ENCODE results near the gene AMPD3. TPM values are rescaled to one million over a fixed set of nuclear protein-coding genes. Genes with fewer than 3 reads are reported as not detected.

AMPD3 gene
- total and polyA plus RNA-seq, 4 donors, result 3.8 to 29.0 (median 24.2) TPM

GRCh38 chr11:10532526-10532925 lies 77.5 kb downstream of the AMPD3 start:
- DNase-seq (no peak), ATAC-seq (ENCODE audit: insufficient read depth, low FRiP score) (no peak)
- no peak overlapping the region for H3K9ac ChIP-seq (ENCODE audit: insufficient read depth in 1 of 2, low read length in 2 of 2)
- no peaks in the 10 kb centered on the region for H3K9me3 ChIP-seq (ENCODE audit: control insufficient read depth in 4 of 4, insufficient read depth in 3 of 4, low read length in 3 of 4)
- peaks cover 0 to 8% (median 0%) of the 10 kb centered on the region in 5 donors for H3K4me1 ChIP-seq (ENCODE audit: control insufficient read depth in 5 of 5, insufficient read depth in 5 of 5, low read length in 5 of 5)
- H3K4me3 ChIP-seq, result no peak overlapping the region
- no peak for TF ChIP-seq CTCF (IDR thresholded peaks at IDR 0.05; ENCODE audit: control extremely low read depth, extremely low read depth)
- no peak overlapping the region for H3K27ac ChIP-seq (ENCODE audit: low read depth in 1 of 2, low read length in 1 of 2)
- no peaks in the 10 kb centered on the region for H3K27me3 ChIP-seq (ENCODE audit: control insufficient read depth in 3 of 3, insufficient read depth in 3 of 3, low read length in 2 of 3)
- peaks cover 2 to 24% (median 19%) of the 10 kb centered on the region in 4 donors for H3K36me3 ChIP-seq (ENCODE audit: control insufficient read depth in 4 of 4, insufficient read depth in 4 of 4, low read length in 4 of 4)
- 85 to 88% methylated on average over 2 of the region's 2 CpGs for WGBS, 2 donors

- Histone ChIP-seq H3K4me1 (ENCODE audit: control insufficient read depth in 5 of 5, insufficient read depth in 5 of 5, low read length in 5 of 5) (peaks cover 0 to 6% (median 0%) of the 10 kb centered on the region in 5 donors), H3K9ac (ENCODE audit: insufficient read depth in 1 of 2, low read length in 2 of 2) (no peak overlapping the region), H3K27ac (ENCODE audit: low read depth in 1 of 2, low read length in 1 of 2) (no peak overlapping the region), H3K36me3 (ENCODE audit: control insufficient read depth in 4 of 4, insufficient read depth in 4 of 4, low read length in 4 of 4) (peaks cover 0 to 22% (median 18%) of the 10 kb centered on the region in 4 donors), H3K27me3 (ENCODE audit: control insufficient read depth in 3 of 3, insufficient read depth in 3 of 3, low read length in 2 of 3) (no peaks in the 10 kb centered on the region), H3K4me3 (no peak overlapping the region), H3K9me3 (ENCODE audit: control insufficient read depth in 4 of 4, insufficient read depth in 3 of 4, low read length in 3 of 4) (no peaks in the 10 kb centered on the region)
- no peak for ATAC-seq (ENCODE audit: insufficient read depth, low FRiP score)
- TF ChIP-seq CTCF (IDR thresholded peaks at IDR 0.05; ENCODE audit: control extremely low read depth, extremely low read depth), result no peak
- DNase-seq, result no peak
These were observed 78.3 kb downstream of the AMPD3 start for GRCh38 chr11:10533323-10533722.

- Histone ChIP-seq H3K4me3 (no peak overlapping the region), H3K9me3 (ENCODE audit: control insufficient read depth in 4 of 4, insufficient read depth in 3 of 4, low read length in 3 of 4) (no peaks in the 10 kb centered on the region), H3K27me3 (ENCODE audit: control insufficient read depth in 3 of 3, insufficient read depth in 3 of 3, low read length in 2 of 3) (no peaks in the 10 kb centered on the region), H3K27ac (ENCODE audit: low read depth in 1 of 2, low read length in 1 of 2) (no peak overlapping the region), H3K9ac (ENCODE audit: insufficient read depth in 1 of 2, low read length in 2 of 2) (no peak overlapping the region), H3K36me3 (ENCODE audit: control insufficient read depth in 4 of 4, insufficient read depth in 4 of 4, low read length in 4 of 4) (peaks cover 0 to 16% (median 11%) of the 10 kb centered on the region in 4 donors), H3K4me1 (ENCODE audit: control insufficient read depth in 5 of 5, insufficient read depth in 5 of 5, low read length in 5 of 5) (peaks cover 0 to 3% (median 0%) of the 10 kb centered on the region in 5 donors)
- WGBS, 2 donors, result 17 to 36% methylated on average over 2 of the region's 2 CpGs
- DNase-seq (no peak), ATAC-seq (ENCODE audit: insufficient read depth, low FRiP score) (no peak)
- no peak for TF ChIP-seq CTCF (IDR thresholded peaks at IDR 0.05; ENCODE audit: control extremely low read depth, extremely low read depth)
These were observed 79.3 kb downstream of the AMPD3 start for GRCh38 chr11:10534316-10534715.

DNA sequence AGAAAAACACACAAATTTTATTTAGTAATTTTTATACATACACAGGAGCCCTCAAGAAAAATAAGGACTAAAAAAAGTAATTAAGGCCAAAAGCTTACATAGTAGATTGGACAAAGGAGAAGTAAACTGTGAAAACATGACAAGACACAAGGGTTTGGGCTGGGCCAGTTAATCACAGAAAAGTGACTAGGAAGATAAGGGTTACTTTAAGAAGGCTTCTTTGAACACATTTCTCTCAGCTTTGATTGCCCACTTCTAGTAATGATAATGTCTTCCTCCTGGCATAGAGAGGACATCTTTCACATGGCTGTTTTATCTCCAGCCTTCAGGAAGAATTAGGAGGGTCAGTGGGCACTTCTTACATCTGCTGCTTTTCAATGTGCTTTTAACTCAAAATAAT lies 82.5 kb downstream of the AMPD3 start:
- no peak overlapping the region for H3K9ac ChIP-seq (ENCODE audit: insufficient read depth in 1 of 2, low read length in 2 of 2)
- H3K4me1 ChIP-seq (ENCODE audit: control insufficient read depth in 5 of 5, insufficient read depth in 5 of 5, low read length in 5 of 5), result peaks cover 0 to 15% (median 2%) of the 10 kb centered on the region in 5 donors
- TF ChIP-seq CTCF (IDR thresholded peaks at IDR 0.05; ENCODE audit: control extremely low read depth, extremely low read depth), result no peak
- no peaks in the 10 kb centered on the region for H3K9me3 ChIP-seq (ENCODE audit: control insufficient read depth in 4 of 4, insufficient read depth in 3 of 4, low read length in 3 of 4)
- ATAC-seq (ENCODE audit: insufficient read depth, low FRiP score) (no peak), DNase-seq (no peak)
- no peak overlapping the region for H3K4me3 ChIP-seq
- peaks cover 0 to 7% (median 2%) of the 10 kb centered on the region in 4 donors for H3K36me3 ChIP-seq (ENCODE audit: control insufficient read depth in 4 of 4, insufficient read depth in 4 of 4, low read length in 4 of 4)
- no peak overlapping the region for H3K27ac ChIP-seq (ENCODE audit: low read depth in 1 of 2, low read length in 1 of 2)
- no peaks in the 10 kb centered on the region for H3K27me3 ChIP-seq (ENCODE audit: control insufficient read depth in 3 of 3, insufficient read depth in 3 of 3, low read length in 2 of 3)
